HepG2 (cell line): ENCODE results near the gene DNASE2. TPM values are rescaled to one million over a fixed set of nuclear protein-coding genes. Genes with fewer than 3 reads are reported as not detected.

Source experiments
- ARID5B ChIP-seq: IDR thresholded peaks from 2 replicates; pipeline ENCODE4 v1.4.0; 2020; ENCODE audit warnings: mild to moderate bottlenecking, missing genetic modification reagents
- HIVEP1 ChIP-seq: sonication (generic); formaldehyde crosslinking; IDR thresholded peaks from 2 replicates; pipeline ENCODE4 v1.4.0; 2020; ENCODE audit warnings: mild to moderate bottlenecking, missing genetic modification reagents
- HOXA3 ChIP-seq: sonication (generic); formaldehyde crosslinking; IDR thresholded peaks from 2 replicates; pipeline ENCODE4 v1.5.0; 2020; ENCODE audit warnings: missing genetic modification reagents
- KLF12 ChIP-seq: sonication (generic); formaldehyde crosslinking; IDR thresholded peaks from 2 replicates; pipeline ENCODE4 v1.4.0; 2020; ENCODE audit warnings: missing genetic modification reagents, borderline replicate concordance
- PATZ1 ChIP-seq: sonication (generic); formaldehyde crosslinking; IDR thresholded peaks from 2 replicates; pipeline ENCODE4 v1.4.0; 2020; ENCODE audit warnings: missing genetic modification reagents
- RERE ChIP-seq: IDR thresholded peaks from 2 replicates; pipeline ENCODE4 v1.6.1; 2016; ENCODE audit warnings: low read depth, missing genetic modification reagents, missing compliant biosample characterization
- SP1 ChIP-seq, 2 experiments: fragments of 450-650 bp in 1 of 2; sonication (generic) in 1 of 2; formaldehyde crosslinking in 1 of 2; IDR thresholded peaks; 2 replicates each; pipeline versions ENCODE4 v1.4.0 to v1.6.1; 2016 to 2020; ENCODE audit warnings: missing genetic modification reagents in 1 of 2
- SP5 ChIP-seq: IDR thresholded peaks from 2 replicates; pipeline ENCODE4 v1.6.1; 2016; ENCODE audit warnings: low read depth, borderline replicate concordance
- TFDP2 ChIP-seq: sonication (generic); formaldehyde crosslinking; IDR thresholded peaks from 2 replicates; pipeline ENCODE4 v1.4.0; 2020; ENCODE audit warnings: missing genetic modification reagents
- ZNF17 ChIP-seq: sonication (generic); formaldehyde crosslinking; IDR thresholded peaks from 2 replicates; pipeline ENCODE4 v1.5.0; 2020; ENCODE audit warnings: mild to moderate bottlenecking, missing genetic modification reagents
- ZNF891 ChIP-seq: sonication (generic); formaldehyde crosslinking; IDR thresholded peaks from 2 replicates; pipeline ENCODE4 v1.5.0; 2020; ENCODE audit warnings: mild to moderate bottlenecking, missing genetic modification reagents
- polyA plus RNA-seq, 8 experiments: library from polyadenylated mRNA; depleted of rRNA in 3 of 8; stranded (reverse) in 7 of 8; unstranded in 1 of 8; fragments of >200 nt; fragmentation: Illumina TruSeq in 4 of 8; extraction: Trizol in 4 of 8; gene quantifications; 2 replicates each; pipeline versions ENCODE4 v1.2.1 to v1.2.3, GENCODE V29; 2011 to 2016; ENCODE audit warnings: low read depth in 4 of 8, missing spikeins in 1 of 8, mixed read lengths in 1 of 8; ENCODE audit not compliant: insufficient read depth in 1 of 8
- total RNA-seq, 5 experiments: library from RNA; depleted of rRNA; stranded (reverse); fragments of >200 nt; fragmentation: Illumina TruSeq; extraction: Trizol; gene quantifications; 2 replicates each; pipeline ENCODE4 v1.2.3, GENCODE V29; 2016; ENCODE audit warnings: low read depth in 1 of 5

The DNASE2 gene
- total and polyA plus RNA-seq, 2 of the 13 experiments (the other 11 are each of a cell fraction or from before 2014, with no cell fraction given): 7.5 to 16.2 TPM

- TF ChIP-seq RERE (CRISPR knock-in tag) (0 out of 2 replicates have a peak, but pooled peaks have one; percentile 31), ARID5B (CRISPR knock-in tag) (peak; percentile 37; the same call in 1 of the 2 replicates), TFDP2 (CRISPR knock-in tag) (peak; percentile 87), KLF12 (CRISPR knock-in tag) (no peak; the same call in 1 of the 2 replicates), ZNF891 (no peak), HOXA3 (CRISPR knock-in tag) (peak; percentile 51; the same call in 1 of the 2 replicates), SP1 (IDR thresholded peaks at IDR 0.05) (no peak), SP1 (CRISPR knock-in tag; IDR thresholded peaks at IDR 0.05) (peak; percentile 72; the same call in 1 of the 2 replicates), SP5 (0 out of 2 replicates have a peak, but pooled peaks have one; percentile 29), ZNF17 (no peak), HIVEP1 (CRISPR knock-in tag) (no peak), PATZ1 (CRISPR knock-in tag) (peak; percentile 87)
Observed at GRCh38 chr19:12825254-12826131, 55.8 kb downstream of the DNASE2 start (continued).
